ENCODE measurements around the gene DNM1. TPM values are rescaled to one million over a fixed set of nuclear protein-coding genes. Genes with fewer than 3 reads are reported as not detected.

The DNM1 gene
- total and polyA plus RNA-seq, 10 of the 15 experiments (the other 5 are each of a cell fraction or from before 2014, with no cell fraction given), result 0.06 to 0.67 (median 0.19) TPM; not detected in 3

GRCh38 chr9:128203024-128203706 is at the start of gene DNM1 (continued):
- TF ChIP-seq ZBTB40 (IDR thresholded peaks at IDR 0.05; ENCODE audit: borderline replicate concordance) (no peak), TCF7 (IDR thresholded peaks at IDR 0.05; ENCODE audit: borderline replicate concordance) (no peak), CHD1 (IDR thresholded peaks at IDR 0.05; ENCODE audit: low read depth, low read length) (no peak), CEBPB (IDR thresholded peaks at IDR 0.05; ENCODE audit: borderline replicate concordance in 1 of 2, low read depth in 2 of 2, low read length in 2 of 2) (no peak), CBX3 (IDR thresholded peaks at IDR 0.05; ENCODE audit: borderline replicate concordance, low read depth) (no peak), ZBTB11 (CRISPR knock-in tag; IDR thresholded peaks at IDR 0.05) (no peak), CHD2 (IDR thresholded peaks at IDR 0.05; ENCODE audit: borderline replicate concordance, low read depth, low read length) (no peak), BRCA1 (IDR thresholded peaks at IDR 0.05; ENCODE audit: low read depth, low read length) (no peak), FOS (IDR thresholded peaks at IDR 0.05; ENCODE audit: borderline replicate concordance, extremely low read depth, insufficient read length) (no peak), PAX5 (IDR thresholded peaks at IDR 0.05; ENCODE audit: borderline replicate concordance, low read depth, low read length) (no peak), MLLT1 (IDR thresholded peaks at IDR 0.05) (no peak), KAT2A (conservative IDR thresholded peaks at IDR 0.05; ENCODE audit: control insufficient read depth, low read depth, low read length) (no peak), SMARCA5 (IDR thresholded peaks at IDR 0.05) (peak; percentile 94), CBX5 (IDR thresholded peaks at IDR 0.05; ENCODE audit: low read depth) (no peak), KLF5 (IDR thresholded peaks at IDR 0.05; ENCODE audit: partially characterized antibody) (peak; percentile 64), RAD21 (IDR thresholded peaks at IDR 0.05; ENCODE audit: insufficient read depth, low read depth, low read length) (0 out of 2 replicates have a peak, but pooled peaks have one; percentile 7), BCL3 (IDR thresholded peaks at IDR 0.05; ENCODE audit: borderline replicate concordance, insufficient read depth, low read depth, low read length, poor library complexity, severe bottlenecking) (no peak)
